Karpas-422 (cell line): Measurements from ENCODE around the gene WIPI1. TPM values are rescaled to one million over a fixed set of nuclear protein-coding genes. Genes with fewer than 3 reads are reported as not detected.
"Not testable (repeated sequence)": the region's sequence is repeated elsewhere in the genome, so short reads cannot be mapped to it uniquely, and the experiment has no call there.

ENCODE experiments used
- DNase-seq: peaks from one replicate; pipeline ENCODE4 v3.0.0-alpha.2; 2015
- H2AFZ ChIP-seq: fragments of 200-600 bp; sonication (generic); 2 replicates; pipeline ENCODE4 v1.6.1; 2014; ENCODE audit warnings: antibody characterized with exemption, low read length, mixed read lengths
- H3K27ac ChIP-seq: fragments of 200-600 bp; sonication (generic); 2 replicates; pipeline ENCODE4 v1.5.1; 2014; ENCODE audit warnings: mild to moderate bottlenecking, low read length, moderate library complexity
- H3K27me3 ChIP-seq: fragments of 200-600 bp; sonication (generic); 2 replicates; pipeline ENCODE4 v1.6.1; 2014; ENCODE audit warnings: low read length, mixed read lengths
- H3K36me3 ChIP-seq: fragments of 200-600 bp; sonication (generic); 2 replicates; pipeline ENCODE4 v1.6.1; 2014; ENCODE audit warnings: low read length, mixed read lengths; ENCODE audit not compliant: insufficient read depth
- H3K4me1 ChIP-seq: fragments of 200-600 bp; sonication (generic); 2 replicates; pipeline ENCODE4 v1.6.1; 2014; ENCODE audit warnings: mild to moderate bottlenecking, low read length, mixed read lengths
- H3K4me2 ChIP-seq: fragments of 200-600 bp; sonication (generic); 2 replicates; pipeline ENCODE4 v1.6.1; 2014; ENCODE audit warnings: low read length, low read depth, mild to moderate bottlenecking; ENCODE audit not compliant: poor library complexity, severe bottlenecking
- H3K4me3 ChIP-seq: fragments of 200-600 bp; sonication (generic); 2 replicates; pipeline ENCODE4 v1.5.1; 2014; ENCODE audit warnings: mild to moderate bottlenecking, antibody characterized with exemption, low read length, mixed read lengths
- H3K79me2 ChIP-seq: fragments of 200-600 bp; sonication (generic); 2 replicates; pipeline ENCODE4 v1.6.1; 2014; ENCODE audit warnings: mild to moderate bottlenecking, low read length, mixed read lengths
- H3K9ac ChIP-seq: fragments of 200-600 bp; sonication (generic); 2 replicates; pipeline ENCODE4 v1.6.0; 2014; ENCODE audit warnings: low read length
- H3K9me2 ChIP-seq: fragments of 200-600 bp; sonication (generic), shearing (Covaris generic); replicated peaks from 2 replicates; pipeline ENCODE4 v1.6.0; 2014; ENCODE audit warnings: mild to moderate bottlenecking, low read length, moderate library complexity; ENCODE audit not compliant: insufficient read depth
- H3K9me3 ChIP-seq: fragments of 300-700, 200-600 bp; sonication (generic); 2 replicates; pipeline ENCODE4 v1.6.1; 2014; ENCODE audit warnings: low read length, mixed read lengths
- H4K20me1 ChIP-seq: fragments of 200-600 bp; sonication (generic); 2 replicates; pipeline ENCODE4 v1.6.1; 2014; ENCODE audit warnings: mild to moderate bottlenecking, antibody characterized with exemption, low read length, low read depth; ENCODE audit not compliant: insufficient read depth
- total RNA-seq: library from RNA; depleted of rRNA; stranded (reverse); fragments of >200 nt; shearing (Covaris generic); gene quantifications from 2 replicates; pipeline ENCODE4 v1.2.3, GENCODE V29; 2014; ENCODE audit warnings: low replicate concordance

WIPI1 gene
- total RNA-seq, 1 experiment from 2014 or later: 28.7 TPM

- no peaks in the 10 kb centered on the region for H3K27me3 ChIP-seq
- no peaks in the 10 kb centered on the region for H3K4me1 ChIP-seq
- H2AFZ ChIP-seq: no peak overlapping the region
- no peak overlapping the region for H3K9ac ChIP-seq
- H3K36me3 ChIP-seq: no peaks in the 10 kb centered on the region
- no peak for DNase-seq
- H3K9me2 ChIP-seq: no peaks in the 10 kb centered on the region
- no peak overlapping the region for H3K4me3 ChIP-seq
- H3K9me3 ChIP-seq: no peaks in the 10 kb centered on the region
- no peak overlapping the region for H3K4me2 ChIP-seq
- no peaks in the 10 kb centered on the region for H3K79me2 ChIP-seq
- no peaks in the 10 kb centered on the region for H4K20me1 ChIP-seq
- H3K27ac ChIP-seq: no peak overlapping the region
Measured at GRCh38 chr17:68381076-68381900, 76.0 kb downstream of the WIPI1 start.

GRCh38 chr17:68379692-68380677 lies 77.3 kb downstream of the WIPI1 start:
- H3K4me2 ChIP-seq: no peak overlapping the region
- no peaks in the 10 kb centered on the region; the same call in 1 of the 2 replicates for H3K4me1 ChIP-seq

GRCh38 chr17:68379177-68379510 lies 78.2 kb downstream of the WIPI1 start:
- no peaks in the 10 kb centered on the region; the same call in 1 of the 2 replicates for H3K4me1 ChIP-seq
- no peaks in the 10 kb centered on the region for H3K9me3 ChIP-seq
- no peak overlapping the region for H3K4me3 ChIP-seq
- H3K27me3 ChIP-seq: no peaks in the 10 kb centered on the region
- no peak overlapping the region for H2AFZ ChIP-seq
- H3K9ac ChIP-seq: no peak overlapping the region
- H4K20me1 ChIP-seq: no peaks in the 10 kb centered on the region
- H3K27ac ChIP-seq: no peak overlapping the region
- H3K36me3 ChIP-seq: no peaks in the 10 kb centered on the region
- H3K79me2 ChIP-seq: no peaks in the 10 kb centered on the region
- no peaks in the 10 kb centered on the region for H3K9me2 ChIP-seq
- no peak overlapping the region for H3K4me2 ChIP-seq
- no peak for DNase-seq

More at GRCh38 chr17:68379692-68380677, 77.3 kb downstream of the WIPI1 start:
- Histone ChIP-seq H2AFZ (no peak overlapping the region), H3K9me3 (no peaks in the 10 kb centered on the region), H3K36me3 (no peaks in the 10 kb centered on the region), H4K20me1 (no peaks in the 10 kb centered on the region), H3K27ac (no peak overlapping the region), H3K79me2 (no peaks in the 10 kb centered on the region), H3K9me2 (no peaks in the 10 kb centered on the region), H3K27me3 (no peaks in the 10 kb centered on the region), H3K9ac (no peak overlapping the region), H3K4me3 (no peak overlapping the region)
- DNase-seq: no peak

- no peaks in the 10 kb centered on the region for H4K20me1 ChIP-seq
- H3K4me2 ChIP-seq: no peak overlapping the region
- no peaks in the 10 kb centered on the region for H3K79me2 ChIP-seq
- H3K9me3 ChIP-seq: no peaks in the 10 kb centered on the region
- H3K36me3 ChIP-seq: no peaks in the 10 kb centered on the region
- DNase-seq: no peak
- no peaks in the 10 kb centered on the region for H3K9me2 ChIP-seq
- H2AFZ ChIP-seq: no peak overlapping the region
- H3K27me3 ChIP-seq: no peaks in the 10 kb centered on the region
- no peak overlapping the region for H3K4me3 ChIP-seq
- no peaks in the 10 kb centered on the region; the same call in 1 of the 2 replicates for H3K4me1 ChIP-seq
- no peak overlapping the region for H3K9ac ChIP-seq
- no peak overlapping the region for H3K27ac ChIP-seq
Measured at GRCh38 chr17:68378268-68379176, 78.8 kb downstream of the WIPI1 start.

GRCh38 chr17:68377771-68378267 lies 79.5 kb downstream of the WIPI1 start:
- H3K9me2 ChIP-seq: no peaks in the 10 kb centered on the region
- no peaks in the 10 kb centered on the region for H3K27me3 ChIP-seq
- H3K27ac ChIP-seq: no peak overlapping the region
- H3K4me1 ChIP-seq: no peaks in the 10 kb centered on the region; the same call in 1 of the 2 replicates
- H3K4me2 ChIP-seq: no peak overlapping the region
- no peaks in the 10 kb centered on the region for H4K20me1 ChIP-seq
- H3K9me3 ChIP-seq: no peaks in the 10 kb centered on the region
- H3K4me3 ChIP-seq: no peak overlapping the region
- H3K79me2 ChIP-seq: no peaks in the 10 kb centered on the region
- H3K36me3 ChIP-seq: no peaks in the 10 kb centered on the region
- H3K9ac ChIP-seq: no peak overlapping the region
- H2AFZ ChIP-seq: no peak overlapping the region
- no peak for DNase-seq

- H3K9me2 ChIP-seq, H3K9ac ChIP-seq, H3K9me3 ChIP-seq, H3K4me1 ChIP-seq, H3K4me3 ChIP-seq, H3K36me3 ChIP-seq, DNase-seq, H3K4me2 ChIP-seq, H3K79me2 ChIP-seq, H4K20me1 ChIP-seq, H2AFZ ChIP-seq, H3K27ac ChIP-seq, H3K27me3 ChIP-seq: not testable (repeated sequence)
Measured at GRCh38 chr17:68376178-68376577, 81.1 kb downstream of the WIPI1 start.

- H3K36me3 ChIP-seq: no peaks in the 10 kb centered on the region
- H3K9me3 ChIP-seq: no peaks in the 10 kb centered on the region
- H3K27me3 ChIP-seq: no peaks in the 10 kb centered on the region
- no peak overlapping the region for H3K9ac ChIP-seq
- H3K4me2 ChIP-seq: no peak overlapping the region
- H3K9me2 ChIP-seq: no peaks in the 10 kb centered on the region
- no peak overlapping the region for H3K4me3 ChIP-seq
- H3K79me2 ChIP-seq: no peaks in the 10 kb centered on the region
- H3K4me1 ChIP-seq: no peaks in the 10 kb centered on the region; the same call in 1 of the 2 replicates
- DNase-seq: no peak
- no peak overlapping the region for H2AFZ ChIP-seq
- no peaks in the 10 kb centered on the region for H4K20me1 ChIP-seq
- no peak overlapping the region for H3K27ac ChIP-seq
Measured at GRCh38 chr17:68375566-68375965, 81.7 kb downstream of the WIPI1 start.
